BJ (cell line): ENCODE measurements around the gene GRIN2D. TPM values are rescaled to one million over a fixed set of nuclear protein-coding genes. Genes with fewer than 3 reads are reported as not detected.

Experiments
- CTCF ChIA-PET: fragments of 350-600 bp; formaldehyde crosslinking; extraction: SDS; loops from one replicate; lab custom pipeline; 2021; ENCODE audit warnings: antibody characterized with exemption, inconsistent platforms; lab: Yijun Ruan, JAX
- POLR2A ChIA-PET: fragments of 300-600 bp; sonication (Branson Sonifier 250); formaldehyde crosslinking; extraction: SDS; loops from one replicate; lab custom pipeline; 2021; ENCODE audit warnings: antibody characterized with exemption; lab: Charles Lee
- DNase-seq: peaks from one replicate; pipeline ENCODE4 v3.0.0-alpha.2; 2011; ENCODE audit warnings: low read depth
- H3K27me3 ChIP-seq: 2 replicates; pipeline ENCODE4 v1.6.0; 2011; ENCODE audit warnings: low read length; ENCODE audit not compliant: control insufficient read depth, insufficient read depth
- H3K36me3 ChIP-seq: 2 replicates; pipeline ENCODE4 v1.5.1; 2011; ENCODE audit warnings: low read length; ENCODE audit not compliant: control insufficient read depth, insufficient read depth
- H3K4me3 ChIP-seq: 2 replicates; pipeline ENCODE4 v1.5.1; 2011; ENCODE audit warnings: low read depth, mild to moderate bottlenecking, control low read depth, low read length
- CTCF ChIP-seq: IDR thresholded peaks from 2 replicates; pipeline ENCODE4 v1.5.1; 2011; ENCODE audit warnings: low read depth, mild to moderate bottlenecking, control low read depth, inconsistent platforms, low read length, moderate library complexity; ENCODE audit not compliant: insufficient read depth
- polyA plus RNA-seq: library from polyadenylated mRNA; depleted of rRNA; stranded (reverse); fragments of >200 nt; gene quantifications from 2 replicates; pipeline ENCODE4 v1.2.3, GENCODE V29; 2011

Gene GRIN2D
- polyA plus RNA-seq, 1 experiment: 0.64 TPM

GRCh38 chr19:48364598-48365348, 28.7 kb upstream of the GRIN2D start:
- ChIA-PET POLR2A (no interaction called here), CTCF (interaction anchor here (0.6 to 1.7 kb wide), 4 partner anchors 14 to 29 kb away, joined by 3 to 10 read pairs (median 6); partner anchors contain the start of genes GRIN2D and KDELR1)
- 0 out of 2 replicates have a peak, but pooled peaks cover 1% of the 10 kb centered on the region for H3K27me3 ChIP-seq
- no peaks in the 10 kb centered on the region for H3K36me3 ChIP-seq
- no peak for DNase-seq
- TF ChIP-seq CTCF: no peak
- H3K4me3 ChIP-seq: peak overlapping the region; percentile 20; the same call in 1 of the 2 replicates

DNA sequence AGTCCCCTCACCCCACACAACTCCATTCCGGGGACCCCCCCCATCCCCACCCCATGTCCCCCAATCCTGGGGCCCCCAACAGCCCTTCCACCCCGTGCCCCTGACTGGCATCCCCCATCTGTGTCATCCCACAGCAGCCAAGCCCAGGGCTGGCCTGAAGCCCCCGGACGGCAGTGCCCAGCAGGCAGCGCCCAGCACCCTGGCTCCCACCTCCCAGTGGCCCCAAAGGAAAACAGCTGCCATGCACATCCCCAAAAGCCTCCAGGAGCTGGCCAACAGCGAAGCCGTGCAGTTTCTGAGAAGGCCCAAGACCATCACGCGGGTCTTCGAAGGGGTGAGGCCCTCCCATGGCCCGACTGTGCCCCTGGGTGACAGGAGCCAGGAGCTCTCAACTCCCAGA, 27.9 kb upstream of the GRIN2D start:
- no peak for TF ChIP-seq CTCF
- no peak for DNase-seq
- Histone ChIP-seq H3K36me3 (no peaks in the 10 kb centered on the region), H3K27me3 (0 out of 2 replicates have a peak, but pooled peaks cover 1% of the 10 kb centered on the region), H3K4me3 (no peak overlapping the region)
- CTCF ChIA-PET: no interaction called here
- POLR2A ChIA-PET: no interaction called here

- H3K27me3 ChIP-seq: 0 out of 2 replicates have a peak, but pooled peaks cover 1% of the 10 kb centered on the region
- no peak for TF ChIP-seq CTCF
- POLR2A ChIA-PET: interaction anchor here (0.6 kb wide), 1 partner anchor 27 kb away, joined by 8 read pairs; no protein-coding TSS in a partner anchor
- DNase-seq: no peak
- CTCF ChIA-PET: interaction anchor here (1.1 kb wide), 1 partner anchor 24 kb away, joined by 6 read pairs; the partner anchor contains the start of gene KDELR1
- no peak overlapping the region for H3K4me3 ChIP-seq
- H3K36me3 ChIP-seq: no peaks in the 10 kb centered on the region
Measured at GRCh38 chr19:48367855-48368254, 25.6 kb upstream of the GRIN2D start.

DNA sequence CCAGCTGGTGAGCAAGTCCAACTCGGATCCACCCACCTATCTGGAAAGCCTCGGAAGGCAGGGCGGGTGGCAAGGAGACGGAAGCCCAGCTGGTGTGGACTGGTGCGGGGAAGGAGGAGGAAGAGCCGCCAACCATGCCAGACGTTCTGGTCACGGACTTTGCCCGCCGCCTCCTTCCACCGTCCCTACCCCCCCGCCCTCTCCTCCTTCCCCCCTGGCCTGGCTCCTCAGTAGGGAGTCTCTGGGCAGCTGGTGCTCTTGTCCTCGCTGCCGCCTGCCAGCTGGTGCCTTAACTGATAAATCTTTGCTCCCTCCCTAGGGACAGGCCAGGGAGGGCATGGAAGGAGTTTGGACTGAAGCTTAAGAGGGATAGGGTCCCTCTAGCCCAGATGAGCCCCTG, 24.5 kb upstream of the GRIN2D start:
- Histone ChIP-seq H3K36me3 (no peaks in the 10 kb centered on the region), H3K27me3 (0 out of 2 replicates have a peak, but pooled peaks cover 1% of the 10 kb centered on the region), H3K4me3 (no peak overlapping the region)
- no peak for TF ChIP-seq CTCF
- DNase-seq: no peak
- ChIA-PET CTCF (no interaction called here), POLR2A (no interaction called here)

DNA sequence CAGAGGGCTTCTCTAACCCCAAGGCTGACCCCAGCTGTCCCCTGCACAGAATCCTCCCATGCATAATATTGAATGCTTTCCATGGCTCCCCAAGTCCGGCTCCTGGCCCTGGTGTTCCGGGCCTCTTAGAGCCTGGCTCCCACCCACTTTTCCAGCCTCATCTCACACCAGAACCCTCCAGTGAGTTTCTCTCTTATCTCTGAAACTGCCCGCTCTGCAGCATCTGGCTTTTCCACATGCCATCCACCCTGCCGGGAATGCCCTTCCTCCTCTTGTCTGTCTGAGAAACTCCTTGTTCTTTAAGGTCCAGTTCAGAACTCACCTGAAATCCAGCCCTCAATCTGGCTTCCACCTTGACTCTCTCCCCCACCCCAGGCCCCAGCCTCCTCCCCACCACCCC, 22.5 kb upstream of the GRIN2D start:
- DNase-seq: no peak
- no peak overlapping the region for H3K4me3 ChIP-seq
- no peak for TF ChIP-seq CTCF
- H3K27me3 ChIP-seq: 0 out of 2 replicates have a peak, but pooled peaks cover 1% of the 10 kb centered on the region
- H3K36me3 ChIP-seq: no peaks in the 10 kb centered on the region
- ChIA-PET CTCF (no interaction called here), POLR2A (no interaction called here)
